OCI-LY7 (cell line): ENCODE data around the gene CA10.

Experiments
- CTCF ChIP-seq: fragments of 200-600 bp; sonication (generic); conservative IDR thresholded peaks from 2 replicates; pipeline ENCODE4 v1.5.1; 2014; ENCODE audit warnings: mild to moderate bottlenecking, antibody characterized with exemption, low read length, moderate library complexity, mixed read lengths
- EZH2phosphoT487 ChIP-seq: fragments of 200-600 bp; sonication (generic); IDR thresholded peaks from 2 replicates; pipeline ENCODE4 v1.6.1; 2018; ENCODE audit warnings: low read depth, borderline replicate concordance, mild to moderate bottlenecking, mixed run types, antibody characterized with exemption, low read length, moderate library complexity, mixed read lengths

DNA sequence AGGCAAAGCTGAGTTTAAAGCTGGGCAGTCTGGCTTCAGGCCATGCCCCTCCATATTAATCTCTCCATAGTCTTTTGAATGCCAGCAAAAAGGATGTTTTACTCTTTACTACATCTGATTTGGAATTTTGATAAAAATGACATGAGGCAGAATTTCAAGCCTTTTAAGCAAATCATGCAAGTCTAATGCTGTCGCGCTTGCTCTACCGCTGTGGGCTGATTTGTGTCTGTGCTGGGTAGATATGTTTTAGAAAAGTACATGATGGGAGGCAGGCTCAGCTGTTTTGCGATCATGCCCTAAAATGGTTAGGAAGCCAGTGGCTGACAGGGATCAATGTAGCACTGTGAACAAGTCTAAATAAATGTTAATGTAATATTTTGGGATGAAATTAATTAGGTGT lies 311.9 kb downstream of the CA10 start:
- no peak for TF ChIP-seq CTCF
- no peak for TF ChIP-seq EZH2phosphoT487
